HG03196 (cell line): ENCODE results near the gene DRD2.

Source experiments
- ATAC-seq: cut with Tn5 transposase; IDR thresholded peaks from one replicate; pipeline ENCODE4 v1.9.1; 2021; ENCODE audit not compliant: unreplicated experiment

DRD2 gene

DNA sequence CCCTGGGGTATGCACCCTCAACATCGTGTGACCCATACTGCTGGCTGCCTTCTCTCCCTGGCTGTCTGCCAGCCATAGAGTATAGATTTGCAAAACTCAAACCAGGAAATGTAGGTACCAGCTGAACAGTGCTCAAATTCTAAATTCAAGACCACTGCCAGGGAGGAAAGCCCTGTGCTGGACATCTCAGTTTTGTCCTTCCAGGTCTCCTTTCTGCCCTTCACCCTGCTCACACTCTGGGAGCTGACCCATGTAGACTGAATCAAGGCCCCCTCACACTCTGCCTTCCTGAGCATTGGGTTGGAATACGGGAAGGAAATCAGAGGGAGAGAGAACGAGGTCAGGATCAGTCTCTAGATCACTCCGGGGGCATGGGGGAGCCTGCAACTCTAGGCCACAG lies 12.4 kb upstream of the DRD2 start:
- no peak for ATAC-seq

DNA sequence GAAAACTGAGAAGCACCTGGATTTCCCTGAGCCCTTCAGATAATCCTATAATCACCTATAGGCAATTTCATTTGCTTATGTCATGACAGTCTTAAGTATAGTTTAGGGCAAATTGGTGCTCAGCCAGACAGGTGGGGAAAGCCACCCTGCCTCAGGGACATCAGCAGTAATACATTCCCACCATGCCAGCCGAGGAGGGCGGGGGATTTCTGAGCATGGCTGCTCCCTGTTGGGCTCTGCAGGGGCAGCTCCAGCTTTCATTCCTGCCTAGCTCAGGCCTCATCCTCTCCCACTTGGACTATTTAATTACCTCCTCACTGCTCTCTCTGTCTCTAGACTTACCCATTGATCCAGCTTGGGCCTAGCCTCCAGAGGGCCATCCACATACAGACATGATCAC lies 9.0 kb upstream of the DRD2 start:
- no peak for ATAC-seq

GRCh38 chr11:113481672-113482071 lies 6.5 kb upstream of the DRD2 start:
- ATAC-seq = no peak

DNA sequence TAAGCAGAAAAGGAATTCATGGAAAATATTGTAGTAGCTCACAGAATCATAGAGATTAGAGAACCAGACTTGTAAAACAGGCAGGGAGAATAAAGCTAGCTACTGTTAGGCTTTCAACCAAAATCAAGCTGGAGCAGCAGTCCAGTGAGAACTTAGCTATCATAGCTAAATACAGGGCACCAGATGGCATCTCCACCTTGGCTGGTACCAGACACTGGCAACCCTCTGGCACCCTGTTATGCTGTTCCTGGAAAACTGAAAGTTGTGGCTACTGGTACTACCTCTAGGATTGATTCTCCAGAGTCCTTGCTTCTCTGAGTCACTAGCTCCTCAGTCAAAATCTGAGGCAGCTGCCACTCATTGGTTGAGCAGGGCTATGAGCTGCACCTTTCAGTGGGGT lies 6.0 kb upstream of the DRD2 start:
- no peak for ATAC-seq

DNA sequence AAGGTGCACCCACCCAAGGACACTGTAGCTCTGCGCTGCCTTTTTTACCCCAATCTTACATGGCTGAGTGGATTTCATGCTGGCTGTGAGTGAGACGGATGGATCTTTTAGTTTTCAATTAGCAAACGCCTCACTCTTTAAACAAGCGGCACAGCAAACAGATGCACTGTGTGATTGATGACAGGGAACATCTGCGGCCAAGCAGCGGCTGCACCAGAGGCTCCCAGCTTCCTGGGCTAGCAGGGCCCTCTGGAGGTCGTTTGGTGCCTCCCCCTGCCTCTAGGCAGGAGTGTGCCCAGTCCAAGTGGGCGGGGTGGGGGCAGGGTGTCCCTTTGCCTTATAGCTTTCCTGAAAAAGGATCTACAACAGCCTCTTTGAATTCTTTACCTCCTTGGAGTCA lies 2.1 kb upstream of the DRD2 start:
- ATAC-seq = no peak

DNA sequence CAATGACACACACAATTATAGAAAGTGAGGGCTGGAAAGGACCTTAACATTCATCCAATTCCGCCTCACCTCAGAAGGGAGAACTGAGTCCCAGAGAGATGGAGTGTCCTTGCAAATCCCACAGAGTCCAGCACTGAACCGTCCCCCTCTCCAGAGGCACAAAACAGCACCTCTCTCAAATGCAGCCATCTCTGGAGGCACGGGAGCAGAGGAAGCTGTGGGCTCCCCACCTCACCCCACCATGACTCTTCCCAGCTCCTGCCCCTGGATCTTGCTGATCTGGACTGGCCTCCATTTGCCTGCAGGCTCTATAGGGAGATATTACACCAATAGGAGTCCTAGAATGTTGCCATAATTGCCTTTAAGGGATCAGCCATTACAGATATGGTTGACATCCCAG lies 1.4 kb upstream of the DRD2 start:
- ATAC-seq = no peak

DNA sequence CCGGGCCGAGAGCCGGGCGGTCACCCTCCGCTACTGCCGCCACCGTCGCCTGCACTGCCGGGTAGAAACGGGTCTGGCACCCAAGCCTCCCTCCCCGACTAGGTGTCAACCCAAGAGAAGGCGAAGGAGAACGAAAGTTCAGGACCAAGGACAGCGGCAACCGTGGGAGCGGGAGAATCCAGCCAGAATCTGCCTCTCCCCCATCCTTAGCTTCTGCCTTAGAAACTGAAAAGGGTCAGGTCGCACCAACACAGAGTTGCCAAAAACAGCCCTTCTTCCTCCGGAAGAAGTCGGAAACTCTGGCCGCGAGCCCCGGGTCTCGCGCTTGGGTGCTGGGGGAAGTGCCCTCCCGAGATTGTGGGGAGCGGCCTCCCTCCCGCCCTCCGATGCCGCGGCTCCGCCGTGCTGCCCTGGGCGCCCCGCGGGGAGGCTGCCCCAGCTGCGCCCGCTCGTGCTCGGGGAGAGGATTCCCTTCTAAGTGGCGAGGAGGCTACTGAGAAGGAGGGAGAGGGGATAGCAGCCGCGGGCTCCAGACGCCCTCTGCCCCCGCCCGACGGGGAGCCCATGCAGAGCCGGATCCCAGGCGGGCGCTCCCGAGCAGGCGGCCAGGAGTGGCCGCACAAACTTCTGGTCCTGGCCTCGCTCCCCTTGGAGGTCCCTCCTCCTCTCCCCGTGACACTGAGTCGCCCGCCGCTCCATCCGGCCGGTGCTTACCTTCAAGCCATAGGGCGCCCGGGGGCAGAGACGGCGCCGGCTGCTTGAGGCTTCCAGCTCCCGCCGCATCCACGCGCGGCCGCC lies 637 bp downstream of the DRD2 start:
- ATAC-seq = no peak

- ATAC-seq = no peak
Observed at GRCh38 chr11:113473983-113474361, 1.2 kb downstream of the DRD2 start.

DNA sequence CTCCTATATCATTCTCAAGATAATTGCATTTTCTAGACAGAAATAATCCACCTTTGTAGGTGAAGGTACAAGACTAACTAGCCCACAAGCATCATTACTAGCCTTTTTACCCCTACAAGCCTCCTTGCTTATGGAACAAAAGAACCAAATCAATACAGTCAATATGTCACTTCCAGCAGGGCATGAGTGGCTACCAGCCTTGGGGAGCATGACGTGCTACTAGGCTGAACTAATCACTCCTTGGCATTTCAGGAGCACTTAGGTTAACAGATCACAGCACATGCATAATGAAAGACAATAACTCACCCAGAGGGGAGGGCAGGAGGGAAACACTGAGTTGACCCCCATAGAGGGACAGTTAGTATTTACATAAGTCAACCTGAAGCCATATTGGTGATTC lies 2.7 kb downstream of the DRD2 start:
- ATAC-seq = no peak

GRCh38 chr11:113470233-113470632 lies 5.0 kb downstream of the DRD2 start:
- no peak for ATAC-seq

GRCh38 chr11:113468726-113469345 lies 6.4 kb downstream of the DRD2 start:
- no peak for ATAC-seq

GRCh38 chr11:113467545-113467944 lies 7.7 kb downstream of the DRD2 start:
- ATAC-seq = no peak

DNA sequence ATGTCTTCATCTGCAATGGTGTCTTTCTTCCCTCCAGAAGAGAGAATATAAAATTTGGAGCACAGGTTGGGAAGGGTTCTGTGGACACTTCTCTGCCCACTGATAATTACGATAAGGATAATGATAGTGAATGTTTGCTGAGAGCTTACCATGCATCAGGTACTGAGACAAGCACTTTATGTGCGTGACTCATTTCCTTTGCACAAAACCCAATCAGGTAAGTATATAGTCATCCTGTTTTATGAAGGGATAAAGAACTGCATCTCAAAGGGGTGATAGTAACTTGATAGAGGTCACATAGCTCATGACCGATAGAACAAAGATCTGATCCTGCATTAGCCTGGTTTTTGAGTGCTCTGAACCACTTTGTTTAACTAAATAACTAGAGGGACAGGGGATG lies 9.4 kb downstream of the DRD2 start:
- ATAC-seq = no peak

DNA sequence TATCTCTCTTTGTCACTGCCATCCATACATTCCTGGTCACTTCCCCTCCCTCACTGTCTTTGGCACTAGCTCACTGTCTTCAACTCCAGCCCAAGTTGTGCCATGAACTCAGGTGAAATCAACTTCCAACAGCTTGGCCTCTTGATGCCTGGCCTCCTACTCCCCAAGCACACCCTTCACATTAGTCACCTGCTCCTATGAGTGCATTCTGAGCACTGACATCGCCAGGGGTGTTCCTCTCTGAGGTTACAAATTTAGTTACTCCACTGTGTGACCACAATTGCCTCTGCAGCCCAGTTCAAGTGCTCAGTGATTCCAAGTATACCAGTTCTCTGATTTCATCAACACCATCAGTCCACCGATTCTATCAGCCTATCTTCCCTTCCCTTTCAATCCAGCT lies 10.8 kb downstream of the DRD2 start:
- ATAC-seq = no peak

DNA sequence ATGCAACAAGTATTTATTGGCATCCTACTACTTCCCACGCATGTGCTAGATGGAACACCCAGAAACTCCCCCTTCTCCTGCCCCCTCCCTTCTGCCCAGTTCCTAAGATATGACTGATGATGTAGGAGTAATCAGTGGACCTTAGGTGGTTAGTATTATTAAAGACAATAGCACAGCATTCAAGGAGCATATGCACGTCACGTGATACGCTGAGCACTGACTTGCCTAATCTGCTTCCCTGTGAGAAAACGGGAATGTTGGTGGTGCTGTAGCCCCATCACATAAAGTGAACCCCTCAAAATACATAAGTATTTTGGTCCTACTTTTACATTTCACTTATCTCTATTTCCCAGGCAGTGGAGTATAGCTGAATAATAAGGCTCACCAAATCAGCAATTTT lies 12.4 kb downstream of the DRD2 start:
- no peak for ATAC-seq

GRCh38 chr11:113461639-113462038 lies 13.6 kb downstream of the DRD2 start:
- ATAC-seq = no peak

DNA sequence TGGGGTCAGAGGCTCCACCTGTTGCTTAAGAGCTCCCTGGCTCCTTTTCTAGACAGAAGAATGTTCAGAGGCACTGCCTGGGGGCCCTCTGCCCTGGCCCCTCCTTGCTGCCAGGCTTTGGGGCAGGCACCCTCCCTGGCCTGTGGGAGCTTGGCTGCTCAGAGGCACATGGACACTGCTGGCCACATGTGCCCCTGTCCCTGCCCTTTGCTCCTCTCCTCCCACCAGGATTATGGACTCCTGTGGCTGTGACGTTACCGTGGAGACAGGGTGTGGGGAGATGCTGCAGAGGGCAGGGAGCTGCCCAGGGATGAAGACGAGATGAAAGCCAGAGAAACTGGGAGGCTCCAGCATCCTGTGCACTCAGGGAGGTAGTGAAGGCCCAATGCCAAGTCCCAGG lies 14.7 kb downstream of the DRD2 start:
- no peak for ATAC-seq

- ATAC-seq = no peak
Observed at GRCh38 chr11:113458189-113458588, 17.0 kb downstream of the DRD2 start.

- ATAC-seq = no peak
Observed at GRCh38 chr11:113457784-113458183, 17.4 kb downstream of the DRD2 start.

- ATAC-seq = no peak
Observed at GRCh38 chr11:113454455-113454854, 20.7 kb downstream of the DRD2 start.

DNA sequence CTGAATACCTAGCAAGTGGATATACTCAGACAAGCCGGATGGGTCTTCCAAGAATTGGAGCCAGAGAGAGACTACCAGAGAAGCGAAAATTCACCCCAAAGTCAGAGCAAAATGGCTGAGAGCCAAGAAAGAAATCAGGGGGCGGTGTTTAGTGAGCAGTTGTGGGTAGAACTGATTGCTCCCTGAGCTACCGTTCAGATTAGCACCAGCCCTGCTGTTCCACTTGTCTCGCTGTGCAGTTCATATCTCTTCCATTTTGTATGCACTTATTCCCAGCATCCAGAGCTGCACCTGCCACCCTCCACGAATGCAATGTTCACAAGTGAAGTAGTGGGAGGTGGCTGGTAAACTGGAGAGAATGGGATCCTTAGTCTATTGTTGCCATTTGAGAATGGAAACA lies 25.5 kb downstream of the DRD2 start:
- no peak for ATAC-seq

DNA sequence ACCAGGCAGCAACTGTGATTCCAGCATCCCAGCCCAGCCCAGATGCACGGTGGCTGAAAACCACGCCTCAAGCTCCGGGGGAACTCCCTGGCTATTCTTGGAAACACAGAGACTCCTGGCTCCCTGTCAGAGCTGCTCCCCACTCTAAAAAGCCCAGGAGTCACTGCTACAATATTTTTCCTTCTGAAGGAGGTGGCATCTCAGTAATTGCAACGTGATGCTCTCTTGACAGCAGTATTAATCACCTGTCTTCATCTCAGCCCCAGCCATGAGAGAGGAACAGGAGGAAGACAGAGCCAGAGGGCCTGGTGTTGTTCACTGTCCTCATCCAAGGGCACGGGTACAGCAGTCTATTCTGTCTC lies 26.9 kb downstream of the DRD2 start:
- no peak for ATAC-seq
